ENCODE measurements around the gene INTS1. TPM values are rescaled to one million over a fixed set of nuclear protein-coding genes. Genes with fewer than 3 reads are reported as not detected.

INTS1 gene
- total RNA-seq, 1 experiment from 2014 or later: 161 TPM

GRCh38 chr7:1476859-1477258, 27.3 kb downstream of the INTS1 start:
- ATAC-seq: no peak
- TF ChIP-seq KAT7 (CRISPR knock-in tag; IDR thresholded peaks at IDR 0.05; ENCODE audit: borderline replicate concordance) (no peak), USF2 (CRISPR knock-in tag; IDR thresholded peaks at IDR 0.05) (0 out of 2 replicates have a peak, but pooled peaks have one; percentile 11)
- Mint-ChIP-seq H3K36me3 (peaks cover 4% of the 10 kb centered on the region), H3K4me1 (no peaks in the 10 kb centered on the region), H3K27me3 (ENCODE audit: low read depth) (no peaks in the 10 kb centered on the region), H3K27ac (no peak overlapping the region), H3K9me3 (no peaks in the 10 kb centered on the region), H3K4me3 (no peak overlapping the region)
- POLR2A ChIA-PET: no interaction called here
- no peak for DNase-seq (ENCODE audit: low spot score)
- CTCF ChIA-PET: interaction anchor here (0.6 to 2.4 kb wide), 2 partner anchors 44 to 50 kb away, joined by 3 to 7 read pairs; no protein-coding TSS in a partner anchor

- no peak overlapping the region for H3K4me3 Mint-ChIP-seq
- DNase-seq (ENCODE audit: low spot score) (no peak), ATAC-seq (no peak)
- H3K4me1 Mint-ChIP-seq: no peaks in the 10 kb centered on the region
- no peaks in the 10 kb centered on the region for H3K9me3 Mint-ChIP-seq
- no peak for TF ChIP-seq ELF4 (CRISPR knock-in tag; IDR thresholded peaks at IDR 0.05; ENCODE audit: low read depth)
- H3K36me3 Mint-ChIP-seq: peaks cover 4% of the 10 kb centered on the region
- no peaks in the 10 kb centered on the region for H3K27me3 Mint-ChIP-seq (ENCODE audit: low read depth)
- CTCF ChIA-PET: interaction anchor here (2.4 kb wide), 1 partner anchor 43 kb away, joined by 7 read pairs; no protein-coding TSS in a partner anchor
- POLR2A ChIA-PET: no interaction called here
- no peak overlapping the region for H3K27ac Mint-ChIP-seq
These were observed 28.2 kb downstream of the INTS1 start for GRCh38 chr7:1475991-1476390.

- no peak overlapping the region for H3K27ac Mint-ChIP-seq
- ChIA-PET CTCF (interaction anchor here (0.8 to 2.2 kb wide), 4 partner anchors 43 to 292 kb away, joined by 3 to 24 read pairs (median 4); no protein-coding TSS in a partner anchor), POLR2A (no interaction called here)
- peaks cover 4% of the 10 kb centered on the region for H3K36me3 Mint-ChIP-seq
- H3K4me3 Mint-ChIP-seq: no peak overlapping the region
- TF ChIP-seq ZNF121 (CRISPR knock-in tag; IDR thresholded peaks at IDR 0.05) (no peak), TEAD4 (CRISPR knock-in tag; IDR thresholded peaks at IDR 0.05) (no peak), MLX (CRISPR knock-in tag; IDR thresholded peaks at IDR 0.05) (no peak), ZNF423 (CRISPR knock-in tag; IDR thresholded peaks at IDR 0.05) (no peak), ESRRA (CRISPR knock-in tag; IDR thresholded peaks at IDR 0.05; ENCODE audit: borderline replicate concordance) (no peak), NFYB (CRISPR knock-in tag; conservative IDR thresholded peaks at IDR 0.05; ENCODE audit: low read depth) (no peak), ARID4B (CRISPR knock-in tag; IDR thresholded peaks at IDR 0.05; ENCODE audit: borderline replicate concordance) (no peak), E2F5 (CRISPR knock-in tag; IDR thresholded peaks at IDR 0.05) (no peak), ATF1 (CRISPR knock-in tag; IDR thresholded peaks at IDR 0.05) (no peak), GABPB1 (CRISPR knock-in tag; IDR thresholded peaks at IDR 0.05) (no peak), PRDM15 (CRISPR knock-in tag; IDR thresholded peaks at IDR 0.05) (no peak), OVOL2 (CRISPR knock-in tag; IDR thresholded peaks at IDR 0.05; ENCODE audit: borderline replicate concordance) (no peak)
- no peak for ATAC-seq
- H3K27me3 Mint-ChIP-seq (ENCODE audit: low read depth): no peaks in the 10 kb centered on the region
- DNase-seq (ENCODE audit: low spot score): no peak
- no peaks in the 10 kb centered on the region for H3K9me3 Mint-ChIP-seq
- H3K4me1 Mint-ChIP-seq: no peaks in the 10 kb centered on the region
These were observed 28.8 kb downstream of the INTS1 start for GRCh38 chr7:1475393-1475792.
